ENCODE data around the gene TGFB3. TPM values are rescaled to one million over a fixed set of nuclear protein-coding genes. Genes with fewer than 3 reads are reported as not detected.

Gene TGFB3
- polyA plus RNA-seq, 1 donor (not counting 4 experiments of a cell fraction or from before 2014, with no cell fraction given) = 1.1 TPM

- H4K20me1 ChIP-seq (ENCODE audit: control insufficient read depth, extremely low read depth, insufficient read depth, low read length) = no peaks in the 10 kb centered on the region
- no peaks in the 10 kb centered on the region for H3K4me1 ChIP-seq (ENCODE audit: control insufficient read depth, extremely low read depth, insufficient read depth, low read length)
- H3K9ac ChIP-seq (ENCODE audit: control insufficient read depth, extremely low read depth, insufficient read depth, low read length) = no peak overlapping the region
- dilution Hi-C loops (cut with MboI; ENCODE audit: extremely low pct_ligation_motif_present, low sequenced_read_pairs) = no loop called here
- TF ChIP-seq CTCF (optimal IDR thresholded peaks at IDR 0.05 in 1 of 3, IDR thresholded peaks at IDR 0.05 in 1 of 3, conservative IDR thresholded peaks at IDR 0.05 in 1 of 3; ENCODE audit: extremely low read depth in 1 of 3, insufficient read depth in 2 of 3, low read length in 3 of 3) (no peak), EZH2 (IDR thresholded peaks at IDR 0.05; ENCODE audit: low read length) (no peak)
- H2AFZ ChIP-seq (ENCODE audit: control insufficient read depth, low read length) = no peak overlapping the region
- H3K4me3 ChIP-seq (ENCODE audit: control insufficient read depth in 2 of 3, extremely low read depth in 1 of 3, insufficient read depth in 2 of 3, low read depth in 1 of 3, low read length in 3 of 3) = no peak overlapping the region
- H3K27me3 ChIP-seq (ENCODE audit: control insufficient read depth, extremely low read depth, insufficient read depth, low read length) = no peaks in the 10 kb centered on the region
- H3K27ac ChIP-seq (ENCODE audit: control insufficient read depth, insufficient read depth, low read length) = no peak overlapping the region
- FAIRE-seq (no peak), DNase-seq (ENCODE audit: low read depth, low spot score) (no peak)
- no peaks in the 10 kb centered on the region for H3K9me1 ChIP-seq (ENCODE audit: control insufficient read depth, extremely low read depth, insufficient read depth, low read length)
- H3K4me2 ChIP-seq (ENCODE audit: control insufficient read depth, extremely low read depth, insufficient read depth, low read depth, low read length) = no peak overlapping the region
- no peaks in the 10 kb centered on the region for H3K36me3 ChIP-seq (ENCODE audit: control insufficient read depth in 2 of 2, extremely low read depth in 1 of 2, insufficient read depth in 2 of 2, low read length in 2 of 2)
- H3K79me2 ChIP-seq (ENCODE audit: control insufficient read depth, insufficient read depth, low read length) = no peaks in the 10 kb centered on the region
- no peaks in the 10 kb centered on the region for H3K9me3 ChIP-seq (ENCODE audit: control insufficient read depth, low read depth, low read length)
These were observed 37.1 kb downstream of the TGFB3 start for GRCh38 chr14:75944607-75945241.

DNA sequence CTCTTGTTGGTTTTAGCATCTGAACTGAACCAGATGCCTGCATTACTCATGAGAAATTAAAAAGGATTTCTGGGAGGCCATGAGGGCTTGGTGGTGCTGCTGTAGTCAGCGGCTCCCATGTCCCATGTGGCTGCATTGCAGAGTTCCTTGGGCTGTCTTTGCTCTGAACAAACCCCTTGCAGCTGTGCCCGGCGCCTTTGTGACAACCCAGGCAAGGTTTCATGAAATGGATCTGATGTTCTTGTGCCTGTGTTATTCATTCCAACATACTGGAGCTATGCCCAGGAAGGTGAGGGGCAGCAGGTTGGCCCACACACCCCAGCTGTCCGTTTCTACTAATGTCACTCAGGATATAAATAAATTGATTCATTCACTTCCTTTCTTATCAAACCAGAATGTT lies 40.8 kb downstream of the TGFB3 start:
- no peak for FAIRE-seq
- no peaks in the 10 kb centered on the region for H3K79me2 ChIP-seq (ENCODE audit: control insufficient read depth, insufficient read depth, low read length)
- H3K4me2 ChIP-seq (ENCODE audit: control insufficient read depth, extremely low read depth, insufficient read depth, low read depth, low read length) = no peak overlapping the region
- no peak overlapping the region for H2AFZ ChIP-seq (ENCODE audit: control insufficient read depth, low read length)
- DNase-seq (ENCODE audit: low read depth, low spot score) = no peak
- no peaks in the 10 kb centered on the region for H4K20me1 ChIP-seq (ENCODE audit: control insufficient read depth, extremely low read depth, insufficient read depth, low read length)
- H3K4me1 ChIP-seq (ENCODE audit: control insufficient read depth, extremely low read depth, insufficient read depth, low read length) = no peaks in the 10 kb centered on the region
- no peaks in the 10 kb centered on the region for H3K27me3 ChIP-seq (ENCODE audit: control insufficient read depth, extremely low read depth, insufficient read depth, low read length)
- no peak overlapping the region for H3K27ac ChIP-seq (ENCODE audit: control insufficient read depth, insufficient read depth, low read length)
- no peak overlapping the region for H3K4me3 ChIP-seq (ENCODE audit: control insufficient read depth in 2 of 3, extremely low read depth in 1 of 3, insufficient read depth in 2 of 3, low read depth in 1 of 3, low read length in 3 of 3)
- no peaks in the 10 kb centered on the region for H3K9me3 ChIP-seq (ENCODE audit: control insufficient read depth, low read depth, low read length)
- H3K9ac ChIP-seq (ENCODE audit: control insufficient read depth, extremely low read depth, insufficient read depth, low read length) = no peak overlapping the region
- dilution Hi-C loops (cut with MboI; ENCODE audit: extremely low pct_ligation_motif_present, low sequenced_read_pairs) = no loop called here
- no peaks in the 10 kb centered on the region for H3K9me1 ChIP-seq (ENCODE audit: control insufficient read depth, extremely low read depth, insufficient read depth, low read length)
- TF ChIP-seq CTCF (optimal IDR thresholded peaks at IDR 0.05 in 1 of 3, IDR thresholded peaks at IDR 0.05 in 1 of 3, conservative IDR thresholded peaks at IDR 0.05 in 1 of 3; ENCODE audit: extremely low read depth in 1 of 3, insufficient read depth in 2 of 3, low read length in 3 of 3) (no peak), EZH2 (IDR thresholded peaks at IDR 0.05; ENCODE audit: low read length) (no peak)
- no peaks in the 10 kb centered on the region for H3K36me3 ChIP-seq (ENCODE audit: control insufficient read depth in 2 of 2, extremely low read depth in 1 of 2, insufficient read depth in 2 of 2, low read length in 2 of 2)
